ENCODE measurements around the gene INTS1. TPM values are rescaled to one million over a fixed set of nuclear protein-coding genes. Genes with fewer than 3 reads are reported as not detected.

Gene INTS1
- total RNA-seq, 2 donors from 2014 or later, result 79.0 to 153 TPM

- no peaks in the 10 kb centered on the region for H3K27me3 Mint-ChIP-seq
- peaks cover 6% of the 10 kb centered on the region for H3K36me3 Mint-ChIP-seq
- no peak overlapping the region for H3K4me3 Mint-ChIP-seq
- no peak for DNase-seq (ENCODE audit: low spot score)
- ATAC-seq, result no peak
- H3K27ac Mint-ChIP-seq, result no peak overlapping the region
- H3K9me3 Mint-ChIP-seq, result no peaks in the 10 kb centered on the region
- H3K4me1 Mint-ChIP-seq (ENCODE audit: low read depth in 2 of 2), result peaks cover 18 to 25% of the 10 kb centered on the region in 2 donors
These were observed 4.7 kb downstream of the INTS1 start for GRCh38 chr7:1499367-1500029.

- no peak overlapping the region for H3K4me3 Mint-ChIP-seq
- no peaks in the 10 kb centered on the region for H3K9me3 Mint-ChIP-seq
- no peak overlapping the region for H3K27ac Mint-ChIP-seq
- no peak for ATAC-seq
- no peaks in the 10 kb centered on the region for H3K27me3 Mint-ChIP-seq
- H3K4me1 Mint-ChIP-seq (ENCODE audit: low read depth in 2 of 2), result peaks cover 17 to 21% of the 10 kb centered on the region in 2 donors
- peaks cover 6% of the 10 kb centered on the region for H3K36me3 Mint-ChIP-seq
- DNase-seq (ENCODE audit: low spot score), result no peak
These were observed 5.6 kb downstream of the INTS1 start for GRCh38 chr7:1498370-1499305.

- Mint-ChIP-seq H3K9me3 (no peaks in the 10 kb centered on the region), H3K4me3 (no peak overlapping the region), H3K27ac (no peak overlapping the region), H3K27me3 (no peaks in the 10 kb centered on the region), H3K36me3 (peaks cover 3% of the 10 kb centered on the region), H3K4me1 (ENCODE audit: low read depth in 2 of 2) (peaks cover 5 to 12% of the 10 kb centered on the region in 2 donors)
- DNase-seq (ENCODE audit: low spot score), result no peak
- no peak for ATAC-seq
These were observed 6.8 kb downstream of the INTS1 start for GRCh38 chr7:1497293-1497927.

- Mint-ChIP-seq H3K4me1 (ENCODE audit: low read depth in 2 of 2) (peaks cover 0 to 5% of the 10 kb centered on the region in 2 donors), H3K27ac (no peak overlapping the region), H3K4me3 (no peak overlapping the region), H3K27me3 (no peaks in the 10 kb centered on the region), H3K9me3 (no peaks in the 10 kb centered on the region), H3K36me3 (peaks cover 6% of the 10 kb centered on the region)
- DNase-seq (ENCODE audit: low spot score) (no peak), ATAC-seq (no peak)
These were observed 7.5 kb downstream of the INTS1 start for GRCh38 chr7:1496531-1497292.

GRCh38 chr7:1495564-1496242 lies 8.5 kb downstream of the INTS1 start:
- DNase-seq (ENCODE audit: low spot score) (no peak), ATAC-seq (no peak)
- Mint-ChIP-seq H3K4me3 (no peak overlapping the region), H3K36me3 (peaks cover 6% of the 10 kb centered on the region), H3K9me3 (no peaks in the 10 kb centered on the region), H3K4me1 (ENCODE audit: low read depth in 2 of 2) (peaks cover 0 to 3% of the 10 kb centered on the region in 2 donors), H3K27me3 (no peaks in the 10 kb centered on the region), H3K27ac (no peak overlapping the region)

GRCh38 chr7:1494866-1495563 lies 9.2 kb downstream of the INTS1 start:
- Mint-ChIP-seq H3K9me3 (no peaks in the 10 kb centered on the region), H3K4me1 (ENCODE audit: low read depth in 2 of 2) (no peaks in the 10 kb centered on the region), H3K27ac (no peak overlapping the region), H3K27me3 (no peaks in the 10 kb centered on the region), H3K36me3 (peaks cover 6% of the 10 kb centered on the region), H3K4me3 (no peak overlapping the region)
- no peak for ATAC-seq
- no peak for DNase-seq (ENCODE audit: low spot score)

- Mint-ChIP-seq H3K27ac (no peak overlapping the region), H3K4me1 (ENCODE audit: low read depth in 2 of 2) (no peaks in the 10 kb centered on the region), H3K9me3 (no peaks in the 10 kb centered on the region), H3K36me3 (peaks cover 6% of the 10 kb centered on the region), H3K4me3 (no peak overlapping the region), H3K27me3 (no peaks in the 10 kb centered on the region)
- ATAC-seq (no peak), DNase-seq (ENCODE audit: low spot score) (no peak)
These were observed 9.7 kb downstream of the INTS1 start for GRCh38 chr7:1494447-1494846.

GRCh38 chr7:1493571-1493970 lies 10.6 kb downstream of the INTS1 start:
- no peak for DNase-seq (ENCODE audit: low spot score)
- H3K4me3 Mint-ChIP-seq, result no peak overlapping the region
- no peaks in the 10 kb centered on the region for H3K9me3 Mint-ChIP-seq
- peaks cover 6% of the 10 kb centered on the region for H3K36me3 Mint-ChIP-seq
- ATAC-seq, result no peak
- H3K27ac Mint-ChIP-seq, result no peak overlapping the region
- H3K4me1 Mint-ChIP-seq (ENCODE audit: low read depth in 2 of 2), result peaks cover 0 to 1% of the 10 kb centered on the region in 2 donors
- no peaks in the 10 kb centered on the region for H3K27me3 Mint-ChIP-seq

GRCh38 chr7:1493129-1493528 lies 11.1 kb downstream of the INTS1 start:
- no peak for DNase-seq (ENCODE audit: low spot score)
- Mint-ChIP-seq H3K9me3 (no peaks in the 10 kb centered on the region), H3K4me3 (no peak overlapping the region), H3K4me1 (ENCODE audit: low read depth in 2 of 2) (peaks cover 0 to 6% of the 10 kb centered on the region in 2 donors), H3K27ac (no peak overlapping the region), H3K36me3 (peaks cover 6% of the 10 kb centered on the region), H3K27me3 (no peaks in the 10 kb centered on the region)
- ATAC-seq, result no peak

GRCh38 chr7:1492640-1493039 lies 11.5 kb downstream of the INTS1 start:
- Mint-ChIP-seq H3K4me3 (no peak overlapping the region), H3K27ac (no peak overlapping the region), H3K36me3 (peaks cover 6% of the 10 kb centered on the region), H3K9me3 (no peaks in the 10 kb centered on the region), H3K4me1 (ENCODE audit: low read depth in 2 of 2) (peaks cover 0 to 6% of the 10 kb centered on the region in 2 donors), H3K27me3 (no peaks in the 10 kb centered on the region)
- no peak for DNase-seq (ENCODE audit: low spot score)
- no peak for ATAC-seq

GRCh38 chr7:1492221-1492620 lies 12.0 kb downstream of the INTS1 start:
- DNase-seq (ENCODE audit: low spot score), result no peak
- ATAC-seq, result no peak
- H3K4me3 Mint-ChIP-seq, result no peak overlapping the region
- H3K36me3 Mint-ChIP-seq, result peaks cover 6% of the 10 kb centered on the region
- H3K27me3 Mint-ChIP-seq, result no peaks in the 10 kb centered on the region
- H3K4me1 Mint-ChIP-seq (ENCODE audit: low read depth in 2 of 2), result peaks cover 0 to 6% of the 10 kb centered on the region in 2 donors
- no peaks in the 10 kb centered on the region for H3K9me3 Mint-ChIP-seq
- H3K27ac Mint-ChIP-seq, result no peak overlapping the region

- Mint-ChIP-seq H3K9me3 (no peaks in the 10 kb centered on the region), H3K27ac (no peak overlapping the region)
These were observed 13.4 kb downstream of the INTS1 start for GRCh38 chr7:1490837-1491236.

More at GRCh38 chr7:1490837-1491236, 13.4 kb downstream of the INTS1 start:
- Mint-ChIP-seq H3K27me3 (no peaks in the 10 kb centered on the region), H3K36me3 (peaks cover 6% of the 10 kb centered on the region), H3K4me3 (no peak overlapping the region), H3K4me1 (ENCODE audit: low read depth in 2 of 2) (peaks cover 0 to 6% of the 10 kb centered on the region in 2 donors)
- ATAC-seq (no peak), DNase-seq (ENCODE audit: low spot score) (no peak)

Data from natural killer cell treated with Interleukin-12 subunit alpha and Interleukin-12 subunit beta and Interleukin-15 and Interleukin-18, amount 100 ng/mL, for 72 hours (primary cell).